ENCODE measurements around the gene SUFU.
A peak's percentile ranks its signal among the peaks of the same experiment; 100 is the strongest.
"Not testable (repeated sequence)": the region's sequence is repeated elsewhere in the genome, so short reads cannot be mapped to it uniquely, and the experiment has no call there.

The SUFU gene

DNA sequence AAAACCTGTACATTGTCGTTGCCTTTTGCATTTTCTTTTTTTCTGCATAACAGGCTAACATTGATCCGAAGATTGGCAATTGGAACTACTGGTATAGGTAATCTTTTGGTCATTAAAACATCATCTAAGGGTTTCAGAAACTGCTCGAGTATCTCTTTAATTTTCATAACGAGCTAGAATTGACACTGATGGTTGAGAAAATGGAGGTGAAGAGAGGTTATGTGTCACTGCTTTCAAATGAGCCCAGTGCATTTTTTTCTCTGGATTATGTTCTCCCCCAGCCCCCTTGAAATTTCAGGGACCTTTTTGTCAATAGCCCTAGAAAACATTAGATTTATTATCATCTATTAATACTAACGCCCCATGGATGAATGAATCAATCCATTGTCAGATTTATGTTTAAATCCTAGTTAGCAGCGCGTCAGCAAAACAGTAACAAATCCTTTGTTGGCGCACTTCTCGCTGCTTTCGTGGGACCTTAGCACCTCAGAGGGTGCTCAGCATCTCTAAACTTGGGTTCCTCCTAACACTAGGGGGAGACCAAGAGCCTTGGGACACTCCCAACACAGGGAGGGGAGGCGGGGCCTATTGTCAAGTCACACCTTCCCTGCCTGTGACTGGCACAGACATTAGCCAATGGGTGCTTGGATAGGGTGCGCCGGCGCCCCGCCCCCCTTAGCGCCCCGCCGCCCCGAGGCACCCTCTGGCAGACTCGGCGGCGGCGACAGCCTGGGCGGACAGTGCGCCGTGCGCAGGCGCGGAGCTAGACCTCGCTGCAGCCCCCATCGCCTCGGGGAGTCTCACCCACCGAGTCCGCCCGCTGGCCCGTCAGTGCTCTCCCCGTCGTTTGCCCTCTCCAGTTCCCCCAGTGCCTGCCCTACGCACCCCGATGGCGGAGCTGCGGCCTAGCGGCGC lies at the start of gene SUFU:
SUFU (plus strand) TSS at position 709 of the 915 bp plus-strand sequence; CDS start at position 890, 181 bp downstream.
- Mint-ChIP-seq H3K4me1 (ENCODE audit: low read depth) (peaks cover 35% of the 10 kb centered on the region), H3K9me3 (no peaks in the 10 kb centered on the region), H3K36me3 (ENCODE audit: low read depth) (no peaks in the 10 kb centered on the region), H3K4me3 (no peak within 1 kb of the TSS), H3K27me3 (no peaks in the 10 kb centered on the region), H3K27ac (peak within 1 kb of the TSS; percentile 76)

GRCh38 chr10:102454662-102455487 lies 48.9 kb upstream of the SUFU start:
- not testable (repeated sequence) for H3K27me3 Mint-ChIP-seq, H3K9me3 Mint-ChIP-seq, H3K4me3 Mint-ChIP-seq
- Mint-ChIP-seq H3K36me3 (ENCODE audit: low read depth) (peaks cover 30% of the 10 kb centered on the region), H3K27ac (peak overlapping the region; percentile 80), H3K4me1 (ENCODE audit: low read depth) (peaks cover 36% of the 10 kb centered on the region)

DNA sequence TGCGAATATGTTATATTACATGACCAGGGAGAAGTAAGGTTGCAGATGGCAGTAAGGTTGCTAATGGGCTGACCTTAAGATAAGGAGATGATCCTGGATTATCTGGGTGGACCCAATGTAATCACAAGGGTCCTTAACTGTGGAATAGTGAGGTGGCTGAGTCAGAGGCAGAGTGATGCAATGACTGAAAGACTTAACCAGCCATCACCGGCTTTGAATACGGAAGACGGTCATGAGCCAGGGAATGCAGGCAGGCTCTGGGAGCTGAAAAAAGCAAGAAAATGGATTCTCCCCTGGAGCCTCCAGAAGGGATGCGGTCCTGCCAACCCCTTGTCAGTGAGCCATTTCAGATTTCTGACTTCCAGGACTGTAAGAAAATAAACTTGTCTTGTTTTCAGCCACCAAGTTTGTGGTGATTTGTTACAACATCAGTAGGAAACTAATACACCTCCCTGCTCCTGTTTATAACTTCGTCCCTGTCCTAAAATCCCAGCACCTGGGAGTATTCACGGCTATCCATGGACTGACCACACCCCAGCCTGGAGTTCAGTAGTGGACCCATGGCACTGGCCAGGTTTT lies 47.8 kb upstream of the SUFU start:
- Mint-ChIP-seq H3K9me3 (no peaks in the 10 kb centered on the region), H3K27me3 (no peaks in the 10 kb centered on the region), H3K27ac (peak overlapping the region; percentile 74), H3K4me1 (ENCODE audit: low read depth) (peaks cover 44% of the 10 kb centered on the region), H3K36me3 (ENCODE audit: low read depth) (peaks cover 30% of the 10 kb centered on the region), H3K4me3 (no peak overlapping the region)

DNA sequence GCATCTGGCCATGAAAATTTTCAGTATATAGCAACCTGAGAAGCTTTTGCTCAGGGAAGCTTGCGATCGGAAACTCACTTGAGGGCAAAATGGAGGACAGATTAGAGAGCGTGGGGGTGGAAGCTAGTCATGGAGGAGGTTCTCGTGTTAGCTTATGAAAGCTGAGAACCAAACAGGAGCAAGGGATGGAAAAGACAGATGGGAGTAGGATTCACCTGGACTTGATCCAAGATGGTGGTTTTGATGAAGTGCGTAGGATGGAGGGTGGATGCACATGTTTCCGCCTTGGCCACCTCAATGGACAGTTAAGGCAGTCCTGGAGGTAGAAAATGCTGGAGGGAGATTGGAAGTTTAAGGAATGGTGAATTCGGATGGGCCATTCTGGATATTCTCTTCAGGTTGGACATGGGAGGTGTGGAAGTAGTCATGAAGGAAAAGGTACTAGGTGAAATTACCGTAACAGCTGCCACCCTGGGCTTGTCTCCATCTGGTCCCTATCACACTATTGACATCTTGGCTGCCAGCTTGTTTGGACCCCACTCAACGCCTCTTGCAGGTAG lies 46.1 kb upstream of the SUFU start:
- no peak overlapping the region for H3K27ac Mint-ChIP-seq
- H3K4me3 Mint-ChIP-seq = no peak overlapping the region
- no peaks in the 10 kb centered on the region for H3K9me3 Mint-ChIP-seq
- H3K4me1 Mint-ChIP-seq (ENCODE audit: low read depth) = peaks cover 48% of the 10 kb centered on the region
- no peaks in the 10 kb centered on the region for H3K27me3 Mint-ChIP-seq
- peaks cover 21% of the 10 kb centered on the region for H3K36me3 Mint-ChIP-seq (ENCODE audit: low read depth)

DNA sequence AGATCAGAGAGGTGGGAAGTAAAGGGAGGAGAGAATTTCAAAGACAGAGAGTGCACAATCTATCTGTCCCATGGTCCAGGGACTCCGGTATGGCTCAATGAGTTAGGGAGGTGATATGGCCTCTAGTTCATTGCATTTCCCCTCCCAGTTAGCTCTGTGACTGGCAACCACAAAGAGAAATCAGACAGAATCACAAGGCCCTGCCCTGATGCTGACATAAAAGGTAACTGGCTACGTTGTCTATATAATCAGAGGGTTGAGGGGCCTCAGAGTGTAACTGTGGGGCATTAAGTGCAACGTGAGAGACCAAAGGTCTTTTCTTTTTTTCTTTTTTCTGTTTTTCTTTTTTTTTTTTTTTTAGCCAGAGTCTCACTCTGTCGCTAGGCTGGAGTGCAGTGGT lies 45.1 kb upstream of the SUFU start:
- no peaks in the 10 kb centered on the region for H3K27me3 Mint-ChIP-seq
- no peaks in the 10 kb centered on the region for H3K9me3 Mint-ChIP-seq
- peaks cover 12% of the 10 kb centered on the region for H3K36me3 Mint-ChIP-seq (ENCODE audit: low read depth)
- peaks cover 48% of the 10 kb centered on the region for H3K4me1 Mint-ChIP-seq (ENCODE audit: low read depth)
- H3K27ac Mint-ChIP-seq = peak overlapping the region; percentile 21
- H3K4me3 Mint-ChIP-seq = no peak overlapping the region

DNA sequence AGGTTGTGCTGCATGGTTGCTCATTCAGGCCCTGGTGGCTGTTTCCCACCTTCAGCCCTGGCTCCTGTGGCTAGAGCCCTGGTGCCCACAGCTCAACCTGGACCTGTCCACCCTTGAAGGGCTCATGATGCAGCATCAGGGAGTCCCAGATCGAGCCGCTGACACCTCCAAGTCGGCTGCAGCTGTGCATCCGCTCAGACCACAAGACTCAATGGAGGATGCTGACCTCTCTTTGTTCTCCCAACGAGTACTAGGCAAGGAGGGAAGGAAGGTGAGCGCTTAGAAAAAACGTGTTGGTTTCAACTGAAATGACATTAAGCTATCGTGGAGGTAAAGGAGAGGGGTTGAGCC lies 43.0 kb upstream of the SUFU start:
- Mint-ChIP-seq H3K27me3 (no peaks in the 10 kb centered on the region), H3K4me1 (ENCODE audit: low read depth) (peaks cover 37% of the 10 kb centered on the region), H3K27ac (peak overlapping the region; percentile 91), H3K36me3 (ENCODE audit: low read depth) (peaks cover 5% of the 10 kb centered on the region), H3K4me3 (peak overlapping the region; percentile 86), H3K9me3 (no peaks in the 10 kb centered on the region)

- Mint-ChIP-seq H3K27ac (peak overlapping the region; percentile 91), H3K4me3 (peak overlapping the region; percentile 86), H3K27me3 (no peaks in the 10 kb centered on the region), H3K4me1 (ENCODE audit: low read depth) (peaks cover 37% of the 10 kb centered on the region), H3K9me3 (no peaks in the 10 kb centered on the region), H3K36me3 (ENCODE audit: low read depth) (no peaks in the 10 kb centered on the region)
Measured at GRCh38 chr10:102461187-102462054, 42.4 kb upstream of the SUFU start.

DNA sequence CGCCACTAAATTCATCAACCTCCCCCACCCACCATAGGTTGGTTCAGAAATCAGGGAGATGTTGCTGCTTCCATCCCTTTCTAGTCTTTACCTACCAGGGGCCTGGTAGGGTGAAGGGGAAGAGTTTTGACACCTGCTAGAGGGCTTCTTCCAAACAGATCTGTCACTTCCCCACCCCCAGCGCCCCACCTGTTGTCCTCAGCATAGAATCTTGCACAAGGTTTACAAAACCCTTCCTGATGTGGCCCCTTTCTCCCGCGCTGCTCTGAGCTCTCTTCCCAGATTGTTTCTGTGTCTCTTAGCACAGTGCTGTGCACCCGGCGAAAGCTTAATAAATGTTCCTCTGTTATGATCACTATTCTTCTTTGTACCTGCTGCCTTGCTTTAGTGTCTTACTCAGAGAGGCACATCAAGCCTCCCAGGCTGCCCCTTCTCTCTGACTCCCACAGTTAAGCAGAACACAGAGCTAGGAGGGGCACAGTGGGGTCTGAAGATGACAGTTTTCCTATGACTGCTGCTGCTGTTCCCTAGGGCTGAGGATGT lies 41.2 kb upstream of the SUFU start:
- peak overlapping the region; percentile 86 for H3K4me3 Mint-ChIP-seq

GRCh38 chr10:102463983-102464382 lies 39.8 kb upstream of the SUFU start:
- H3K4me1 Mint-ChIP-seq (ENCODE audit: low read depth) = peaks cover 37% of the 10 kb centered on the region
- peaks cover 6% of the 10 kb centered on the region for H3K36me3 Mint-ChIP-seq (ENCODE audit: low read depth)
- no peaks in the 10 kb centered on the region for H3K27me3 Mint-ChIP-seq
- H3K27ac Mint-ChIP-seq = peak overlapping the region; percentile 26
- no peaks in the 10 kb centered on the region for H3K9me3 Mint-ChIP-seq
- H3K4me3 Mint-ChIP-seq = no peak overlapping the region

More for the DNA sequence above, 41.2 kb upstream of the SUFU start:
- no peak overlapping the region for H3K27ac Mint-ChIP-seq
- H3K27me3 Mint-ChIP-seq = no peaks in the 10 kb centered on the region
- H3K9me3 Mint-ChIP-seq = no peaks in the 10 kb centered on the region
- no peaks in the 10 kb centered on the region for H3K36me3 Mint-ChIP-seq (ENCODE audit: low read depth)
- peaks cover 37% of the 10 kb centered on the region for H3K4me1 Mint-ChIP-seq (ENCODE audit: low read depth)

DNA sequence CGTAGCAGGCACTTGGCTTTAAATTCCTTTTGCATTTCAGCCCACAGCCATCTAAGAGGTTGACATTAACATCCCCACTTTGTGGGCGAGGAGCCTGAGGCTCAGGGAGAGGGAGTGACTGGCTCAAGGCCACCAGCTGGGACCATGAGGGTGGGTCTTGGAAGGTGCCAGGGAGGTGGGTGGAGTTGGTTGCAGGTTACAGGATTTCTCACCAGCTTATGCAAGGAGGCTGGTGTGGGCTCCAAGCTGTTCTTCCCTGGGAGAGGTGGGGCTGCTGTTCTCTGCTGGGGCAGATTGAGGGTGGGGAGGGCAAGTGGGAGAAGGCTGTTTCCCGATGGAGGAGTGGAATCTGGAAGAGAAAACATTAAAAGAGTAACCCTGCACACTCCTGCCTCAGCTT lies 38.3 kb upstream of the SUFU start:
- Mint-ChIP-seq H3K27me3 (no peaks in the 10 kb centered on the region), H3K4me1 (ENCODE audit: low read depth) (peaks cover 34% of the 10 kb centered on the region), H3K27ac (no peak overlapping the region)

GRCh38 chr10:102467318-102467717 lies 36.5 kb upstream of the SUFU start:
- no peaks in the 10 kb centered on the region for H3K27me3 Mint-ChIP-seq

More for the DNA sequence above, 38.3 kb upstream of the SUFU start:
- H3K9me3 Mint-ChIP-seq = no peaks in the 10 kb centered on the region
- H3K36me3 Mint-ChIP-seq (ENCODE audit: low read depth) = peaks cover 12% of the 10 kb centered on the region
- no peak overlapping the region for H3K4me3 Mint-ChIP-seq

GRCh38 chr10:102467971-102468438 lies 35.8 kb upstream of the SUFU start:
- Mint-ChIP-seq H3K27me3 (no peaks in the 10 kb centered on the region), H3K9me3 (no peaks in the 10 kb centered on the region), H3K4me1 (ENCODE audit: low read depth) (peaks cover 13% of the 10 kb centered on the region), H3K4me3 (no peak overlapping the region), H3K36me3 (ENCODE audit: low read depth) (peaks cover 17% of the 10 kb centered on the region), H3K27ac (no peak overlapping the region)

More at GRCh38 chr10:102467318-102467717, 36.5 kb upstream of the SUFU start:
- Mint-ChIP-seq H3K36me3 (ENCODE audit: low read depth) (peaks cover 12% of the 10 kb centered on the region), H3K4me1 (ENCODE audit: low read depth) (peaks cover 16% of the 10 kb centered on the region), H3K4me3 (no peak overlapping the region), H3K9me3 (no peaks in the 10 kb centered on the region), H3K27ac (no peak overlapping the region)

DNA sequence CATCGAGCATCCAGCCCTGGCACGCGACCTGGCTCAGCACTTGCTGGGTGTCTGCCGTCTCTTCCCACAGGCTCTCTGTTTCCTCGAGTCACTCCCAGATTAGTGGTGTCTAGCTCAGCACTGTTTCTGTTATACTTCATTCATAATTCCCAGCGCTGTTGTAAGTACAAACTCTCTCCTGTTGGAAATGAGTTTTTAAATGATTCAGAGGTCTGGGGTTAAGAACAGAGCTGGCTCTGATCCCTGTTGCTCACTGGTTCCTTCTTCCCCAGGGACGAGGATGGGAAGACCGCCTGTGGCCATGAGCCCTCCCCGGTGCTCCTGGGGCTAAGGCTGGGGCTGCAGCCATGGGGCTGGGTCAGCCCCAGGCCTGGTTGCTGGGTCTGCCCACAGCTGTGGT lies 35.1 kb upstream of the SUFU start:
- Mint-ChIP-seq H3K36me3 (ENCODE audit: low read depth) (peaks cover 17% of the 10 kb centered on the region), H3K4me3 (no peak overlapping the region), H3K27ac (no peak overlapping the region), H3K4me1 (ENCODE audit: low read depth) (peaks cover 13% of the 10 kb centered on the region), H3K9me3 (no peaks in the 10 kb centered on the region), H3K27me3 (no peaks in the 10 kb centered on the region)
